Breast epithelium (tissue), 3 donors: ENCODE data around the gene PPM1H.

Source experiments
- POLR2A ChIP-seq: fragments of 450-650 bp; IDR thresholded peaks from one replicate; pipeline ENCODE4 v1.6.1; 2016; ENCODE audit warnings: antibody characterized with exemption, mild to moderate bottlenecking, moderate library complexity
- TF ChIP-seq, protein P1 (sequence below), 3 donors: fragments of 450-650 bp; IDR thresholded peaks; one replicate each; pipeline ENCODE4 v1.5.1; 2016 to 2017; ENCODE audit warnings: antibody characterized with exemption in 3 of 3, mild to moderate bottlenecking in 3 of 3, moderate library complexity in 3 of 3

DNA sequence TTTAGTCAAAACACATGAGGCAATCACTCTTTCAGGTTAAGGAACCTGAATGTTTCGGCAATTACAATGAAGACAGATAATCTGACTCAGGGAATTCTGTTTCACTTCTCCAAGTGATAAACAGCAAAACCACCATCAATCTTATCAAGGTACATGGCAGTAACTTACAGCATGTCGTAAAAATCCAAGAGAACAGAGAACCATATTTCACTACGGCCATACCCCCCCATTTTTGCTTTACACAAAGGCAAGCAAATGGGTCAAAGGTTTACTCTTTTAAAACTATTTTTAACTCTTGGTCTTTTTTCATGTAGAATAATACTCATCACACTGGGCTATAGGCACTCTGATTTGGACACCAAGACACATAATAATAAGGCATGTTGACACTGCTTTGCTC is 102.4 kb downstream of the PPM1H start:
- TF ChIP-seq, protein P1, sequence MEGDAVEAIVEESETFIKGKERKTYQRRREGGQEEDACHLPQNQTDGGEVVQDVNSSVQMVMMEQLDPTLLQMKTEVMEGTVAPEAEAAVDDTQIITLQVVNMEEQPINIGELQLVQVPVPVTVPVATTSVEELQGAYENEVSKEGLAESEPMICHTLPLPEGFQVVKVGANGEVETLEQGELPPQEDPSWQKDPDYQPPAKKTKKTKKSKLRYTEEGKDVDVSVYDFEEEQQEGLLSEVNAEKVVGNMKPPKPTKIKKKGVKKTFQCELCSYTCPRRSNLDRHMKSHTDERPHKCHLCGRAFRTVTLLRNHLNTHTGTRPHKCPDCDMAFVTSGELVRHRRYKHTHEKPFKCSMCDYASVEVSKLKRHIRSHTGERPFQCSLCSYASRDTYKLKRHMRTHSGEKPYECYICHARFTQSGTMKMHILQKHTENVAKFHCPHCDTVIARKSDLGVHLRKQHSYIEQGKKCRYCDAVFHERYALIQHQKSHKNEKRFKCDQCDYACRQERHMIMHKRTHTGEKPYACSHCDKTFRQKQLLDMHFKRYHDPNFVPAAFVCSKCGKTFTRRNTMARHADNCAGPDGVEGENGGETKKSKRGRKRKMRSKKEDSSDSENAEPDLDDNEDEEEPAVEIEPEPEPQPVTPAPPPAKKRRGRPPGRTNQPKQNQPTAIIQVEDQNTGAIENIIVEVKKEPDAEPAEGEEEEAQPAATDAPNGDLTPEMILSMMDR (IDR thresholded peaks at IDR 0.05) = no peak
- TF ChIP-seq POLR2A = no peak
